HEK293 (cell line): Measurements from ENCODE around the gene SCN4A.

Source experiments
- CTCF ChIP-seq: fragments of 450-650 bp; formaldehyde crosslinking; IDR thresholded peaks from 2 replicates; pipeline ENCODE4 v1.5.1; 2016; ENCODE audit warnings: missing biosample characterization, missing genetic modification characterization
- GLIS2 ChIP-seq: fragments of 450-650 bp; formaldehyde crosslinking; IDR thresholded peaks from 2 replicates; pipeline ENCODE4 v1.5.1; 2016; ENCODE audit warnings: missing biosample characterization, missing genetic modification characterization
- HOXC10 ChIP-seq: sonication (generic); formaldehyde crosslinking; IDR thresholded peaks from 2 replicates; pipeline ENCODE4 v1.8.1; 2023; ENCODE audit warnings: mild to moderate bottlenecking, missing genetic modification reagents
- KLF10 ChIP-seq: fragments of 450-650 bp; IDR thresholded peaks from 2 replicates; pipeline ENCODE4 v1.5.1; 2018; ENCODE audit warnings: missing biosample characterization, mild to moderate bottlenecking, missing genetic modification characterization
- ZNF148 ChIP-seq: fragments of 450-650 bp; formaldehyde crosslinking; IDR thresholded peaks from 2 replicates; pipeline ENCODE4 v1.5.0; 2017; ENCODE audit warnings: missing biosample characterization, missing genetic modification characterization, borderline replicate concordance
- ZNF26 ChIP-seq: fragments of 450-650 bp; formaldehyde crosslinking; IDR thresholded peaks from 2 replicates; pipeline ENCODE4 v1.5.1; 2016; ENCODE audit warnings: missing biosample characterization, missing genetic modification characterization
- ZNF274 ChIP-seq, 2 experiments: fragments of 200-500 bp in 1 of 2; fragments of 450-650 bp in 1 of 2; sonication (Bioruptor generic) in 1 of 2; formaldehyde crosslinking in 1 of 2; IDR thresholded peaks; 2 replicates each; pipeline versions ENCODE4 v1.5.1 to v1.6.1; 2014 to 2016; ENCODE audit warnings: borderline replicate concordance in 1 of 2, inconsistent platforms in 1 of 2, low read length in 1 of 2, missing biosample characterization in 1 of 2, missing genetic modification characterization in 1 of 2
- ZNF362 ChIP-seq: fragments of 450-650 bp; formaldehyde crosslinking; IDR thresholded peaks from 2 replicates; pipeline ENCODE4 v1.5.1; 2016; ENCODE audit warnings: missing biosample characterization, missing genetic modification characterization
- ZNF639 ChIP-seq: fragments of 450-650 bp; formaldehyde crosslinking; IDR thresholded peaks from 2 replicates; pipeline ENCODE4 v1.5.1; 2016; ENCODE audit warnings: missing biosample characterization, missing genetic modification characterization
- ZNF692 ChIP-seq: fragments of 450-650 bp; formaldehyde crosslinking; IDR thresholded peaks from 2 replicates; pipeline ENCODE4 v1.5.1; 2016; ENCODE audit warnings: missing biosample characterization, missing genetic modification characterization

GRCh38 chr17:63960006-63960405 lies 12.7 kb downstream of the SCN4A start:
- no peak for TF ChIP-seq ZNF362
- TF ChIP-seq ZNF692, result no peak
- no peak for TF ChIP-seq ZNF148
- TF ChIP-seq GLIS2 (tag by site-specific recombination), result no peak
- TF ChIP-seq ZNF274 (IDR thresholded peaks at IDR 0.05; ENCODE audit: low read length), result no peak
- TF ChIP-seq ZNF274 (tag by site-specific recombination; IDR thresholded peaks at IDR 0.05; ENCODE audit: borderline replicate concordance), result no peak
- no peak for TF ChIP-seq HOXC10
- TF ChIP-seq KLF10 (tag by site-specific recombination), result no peak
- no peak for TF ChIP-seq CTCF (tag by site-specific recombination)
- TF ChIP-seq ZNF639 (tag by site-specific recombination), result no peak
- TF ChIP-seq ZNF26 (tag by site-specific recombination), result no peak
